Mucosa of descending colon (tissue), 3 donors: ENCODE measurements around the gene HES6. TPM values are rescaled to one million over a fixed set of nuclear protein-coding genes. Genes with fewer than 3 reads are reported as not detected.
A peak's percentile ranks its signal among the peaks of the same experiment; 100 is the strongest.

Source experiments
- ATAC-seq: fragments of 200-7000 bp; cut with Tn5 transposase; one replicate; pipeline ENCODE4 v1.9.1; 2020; ENCODE audit warnings: mild to moderate bottlenecking, moderate library complexity
- DNase-seq, 3 donors: peaks; one replicate each; pipeline ENCODE4 v3.0.0-alpha.2; 2020
- H3K36me3 ChIP-seq: fragments of 200-600 bp; one replicate; pipeline ENCODE4 v1.8.0; 2021; ENCODE audit warnings: low read depth, mild to moderate bottlenecking
- H3K4me1 ChIP-seq: fragments of 200-600 bp; one replicate; pipeline ENCODE4 v1.8.0; 2021; ENCODE audit warnings: low read depth, mild to moderate bottlenecking
- H3K4me3 ChIP-seq: fragments of 200-600 bp; one replicate; pipeline ENCODE4 v1.8.0; 2021; ENCODE audit warnings: mild to moderate bottlenecking
- H3K9me3 ChIP-seq: fragments of 200-600 bp; one replicate; pipeline ENCODE4 v1.8.0; 2021; ENCODE audit warnings: mild to moderate bottlenecking
- CTCF ChIP-seq: fragments of 200-600 bp; IDR thresholded peaks from one replicate; pipeline ENCODE4 v1.8.0; 2022; ENCODE audit warnings: antibody characterized with exemption, mild to moderate bottlenecking
- intact Hi-C, 2 donors: fragments of 100-400 bp; cut with DNase I in 1 of 2; cut with micrococcal nuclease in 1 of 2; formaldehyde crosslinking; loops; one replicate each; pipeline versions ENCODE4 v1.11.0 to v1.11.1; 2022; cut with DNase I, micrococcal nuclease
- total RNA-seq, 3 donors: library from RNA; stranded (reverse); fragmentation: NEBNext Ultra II Directional in 2 of 3; extraction: Animal tissue kit (Norgen Biotek cat#: 25700) in 2 of 3; gene quantifications; one replicate each; pipeline versions ENCODE4 v1.2.1 to v1.2.4, GENCODE V29; 2021 to 2023
- donor health status: DM: no; HTN: no; CAD: no; lungs with moderate emphysema.
- donor health status: DM: no; HTN: no; CAD: no.
- donor health status: DM: no; HTN: yes; CAD: no.

The HES6 gene
- total RNA-seq, 3 donors from 2014 or later: 21.9 to 63.5 (median 25.7) TPM

GRCh38 chr2:238242731-238243495, 3.1 kb upstream of the HES6 start:
- Histone ChIP-seq H3K9me3 (no peaks in the 10 kb centered on the region), H3K4me3 (no peak overlapping the region), H3K4me1 (peaks cover 28% of the 10 kb centered on the region), H3K36me3 (peaks cover 5% of the 10 kb centered on the region)
- peak in 1 of 3 donors; percentile 50 for DNase-seq
- intact Hi-C loops: no loop called here
- TF ChIP-seq CTCF: no peak
- peak; percentile 35 for ATAC-seq

- H3K9me3 ChIP-seq: no peaks in the 10 kb centered on the region
- H3K36me3 ChIP-seq: no peaks in the 10 kb centered on the region
- intact Hi-C loops: no loop called here
- no peak for TF ChIP-seq CTCF
- ATAC-seq (no peak), DNase-seq (no peak)
- peaks cover 28% of the 10 kb centered on the region for H3K4me1 ChIP-seq
- H3K4me3 ChIP-seq: no peak overlapping the region
These were observed 2.1 kb upstream of the HES6 start for GRCh38 chr2:238241970-238242369.

- H3K4me1 ChIP-seq: peaks cover 28% of the 10 kb centered on the region
- no peak overlapping the region for H3K4me3 ChIP-seq
- H3K36me3 ChIP-seq: no peaks in the 10 kb centered on the region
- no peaks in the 10 kb centered on the region for H3K9me3 ChIP-seq
- intact Hi-C loops: no loop called here
- ATAC-seq (peak; percentile 58), DNase-seq (peak; percentile 76 to 86 (median 82))
- TF ChIP-seq CTCF: no peak
These were observed 1.2 kb upstream of the HES6 start for GRCh38 chr2:238240757-238241711.

GRCh38 chr2:238239543-238239862, 335 bp downstream of the HES6 start:
- TF ChIP-seq CTCF: no peak
- intact Hi-C loops: no loop called here
- no peaks in the 10 kb centered on the region for H3K9me3 ChIP-seq
- peak overlapping the region; percentile 50 for H3K4me3 ChIP-seq
- H3K4me1 ChIP-seq: peaks cover 30% of the 10 kb centered on the region
- H3K36me3 ChIP-seq: no peaks in the 10 kb centered on the region
- ATAC-seq (peak; percentile 5), DNase-seq (no peak)

- DNase-seq (peak; percentile 33 to 75 (median 65)), ATAC-seq (peak; percentile 5)
- H3K4me1 ChIP-seq: peaks cover 30% of the 10 kb centered on the region
- intact Hi-C loops: no loop called here
- TF ChIP-seq CTCF: no peak
- peak overlapping the region; percentile 50 for H3K4me3 ChIP-seq
- no peaks in the 10 kb centered on the region for H3K36me3 ChIP-seq
- no peaks in the 10 kb centered on the region for H3K9me3 ChIP-seq
These were observed 884 bp downstream of the HES6 start for GRCh38 chr2:238238766-238239542.
